Vagina (tissue), 2 donors: Measurements from ENCODE around the gene ZNF521.

Experiments used
- POLR2A ChIP-seq, 2 donors: fragments of 450-650 bp; IDR thresholded peaks; one replicate each; pipeline ENCODE4 v1.6.1; 2017; ENCODE audit warnings: antibody characterized with exemption in 2 of 2, mild to moderate bottlenecking in 2 of 2, moderate library complexity in 2 of 2
- POLR2AphosphoS5 ChIP-seq, 2 donors: sonication (generic); formaldehyde crosslinking; IDR thresholded peaks; one replicate each; pipeline ENCODE4 v1.9.0; 2017; ENCODE audit warnings: antibody characterized with exemption in 2 of 2, mild to moderate bottlenecking in 2 of 2, low read depth in 1 of 2; ENCODE audit not compliant: insufficient read depth in 1 of 2
- TF ChIP-seq, protein P1 (sequence below), 3 experiments: fragments of 450-650 bp in 2 of 3; fragments of 200-600 bp in 1 of 3; sonication (generic) in 1 of 3; IDR thresholded peaks; one replicate each; pipeline ENCODE4 v1.5.1; 2017 to 2019; ENCODE audit warnings: antibody characterized with exemption in 3 of 3, mild to moderate bottlenecking in 2 of 3, moderate library complexity in 2 of 3

DNA sequence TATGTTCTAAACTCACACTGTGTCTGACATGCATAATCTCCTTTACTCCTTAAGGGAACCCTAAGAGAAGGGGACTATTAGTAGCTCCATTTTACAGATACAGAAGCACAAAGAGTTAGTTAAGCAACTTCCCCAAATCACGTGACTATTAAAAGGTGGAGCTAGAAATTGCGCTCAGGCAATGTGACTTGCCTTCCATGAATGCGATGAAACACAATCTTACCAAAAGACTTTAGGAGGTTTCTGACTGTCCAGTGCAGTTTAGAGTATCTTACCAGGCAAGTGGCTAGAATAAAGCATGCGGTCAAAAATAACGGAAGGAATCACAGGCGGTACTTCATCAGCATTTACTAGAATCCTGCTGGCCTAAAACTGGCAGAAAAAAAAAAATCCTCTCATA lies 70.4 kb downstream of the ZNF521 start:
- no peak for TF ChIP-seq POLR2A (IDR thresholded peaks at IDR 0.05)
- TF ChIP-seq, protein P1, sequence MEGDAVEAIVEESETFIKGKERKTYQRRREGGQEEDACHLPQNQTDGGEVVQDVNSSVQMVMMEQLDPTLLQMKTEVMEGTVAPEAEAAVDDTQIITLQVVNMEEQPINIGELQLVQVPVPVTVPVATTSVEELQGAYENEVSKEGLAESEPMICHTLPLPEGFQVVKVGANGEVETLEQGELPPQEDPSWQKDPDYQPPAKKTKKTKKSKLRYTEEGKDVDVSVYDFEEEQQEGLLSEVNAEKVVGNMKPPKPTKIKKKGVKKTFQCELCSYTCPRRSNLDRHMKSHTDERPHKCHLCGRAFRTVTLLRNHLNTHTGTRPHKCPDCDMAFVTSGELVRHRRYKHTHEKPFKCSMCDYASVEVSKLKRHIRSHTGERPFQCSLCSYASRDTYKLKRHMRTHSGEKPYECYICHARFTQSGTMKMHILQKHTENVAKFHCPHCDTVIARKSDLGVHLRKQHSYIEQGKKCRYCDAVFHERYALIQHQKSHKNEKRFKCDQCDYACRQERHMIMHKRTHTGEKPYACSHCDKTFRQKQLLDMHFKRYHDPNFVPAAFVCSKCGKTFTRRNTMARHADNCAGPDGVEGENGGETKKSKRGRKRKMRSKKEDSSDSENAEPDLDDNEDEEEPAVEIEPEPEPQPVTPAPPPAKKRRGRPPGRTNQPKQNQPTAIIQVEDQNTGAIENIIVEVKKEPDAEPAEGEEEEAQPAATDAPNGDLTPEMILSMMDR (IDR thresholded peaks at IDR 0.05), result no peak
- no peak for TF ChIP-seq POLR2AphosphoS5 (IDR thresholded peaks at IDR 0.05; ENCODE audit: insufficient read depth in 1 of 2, low read depth in 1 of 2)
